Measurements from ENCODE around the gene NAA20.

Gene NAA20

DNA sequence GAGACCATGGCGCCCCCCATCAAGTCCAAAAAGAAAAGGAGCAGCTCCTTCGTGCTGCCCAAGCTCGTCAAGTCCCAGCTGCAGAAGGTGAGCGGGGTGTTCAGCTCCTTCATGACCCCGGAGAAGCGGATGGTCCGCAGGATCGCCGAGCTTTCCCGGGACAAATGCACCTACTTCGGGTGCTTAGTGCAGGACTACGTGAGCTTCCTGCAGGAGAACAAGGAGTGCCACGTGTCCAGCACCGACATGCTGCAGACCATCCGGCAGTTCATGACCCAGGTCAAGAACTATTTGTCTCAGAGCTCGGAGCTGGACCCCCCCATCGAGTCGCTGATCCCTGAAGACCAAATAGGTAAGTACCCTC, 41.7 kb upstream of the NAA20 start:
- Histone ChIP-seq H3K27me3 (ENCODE audit: control insufficient read depth, insufficient read depth, low read length) (no peaks in the 10 kb centered on the region), H3K36me3 (ENCODE audit: insufficient read depth, low read length) (peaks cover 10% of the 10 kb centered on the region), H3K4me2 (ENCODE audit: low read length) (peak overlapping the region; percentile 94), H3K9me3 (replicated peaks; ENCODE audit: low read length) (no peaks in the 10 kb centered on the region), H3K4me1 (ENCODE audit: control insufficient read depth, insufficient read depth, low read length) (peaks cover 33% of the 10 kb centered on the region), H3K4me3 (ENCODE audit: low read length) (peak overlapping the region; percentile 90), H3K9ac (ENCODE audit: low read depth, low read length) (peak overlapping the region; percentile 89)

DNA sequence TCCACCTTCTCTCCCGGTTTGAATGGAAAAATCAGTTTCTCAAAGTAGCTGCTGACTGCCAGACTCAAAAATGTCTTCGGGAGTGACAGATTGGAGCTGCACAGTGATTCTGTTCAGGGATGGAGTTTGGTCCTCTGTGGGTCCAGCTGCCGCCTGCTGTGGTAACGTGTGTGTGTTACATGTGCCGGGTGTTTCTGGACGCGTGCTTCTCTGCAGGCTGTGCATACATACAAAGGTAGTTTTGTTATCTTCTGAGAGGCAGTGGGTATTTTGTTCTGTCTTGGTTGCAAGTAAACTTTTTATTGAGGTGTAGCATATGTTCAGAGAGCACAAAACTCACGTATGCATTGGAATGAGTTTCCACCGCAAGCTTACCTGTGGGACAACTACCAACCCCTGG, 41.3 kb upstream of the NAA20 start:
- Histone ChIP-seq H3K4me3 (ENCODE audit: low read length) (peak overlapping the region; percentile 90), H3K9me3 (replicated peaks; ENCODE audit: low read length) (no peaks in the 10 kb centered on the region), H3K9ac (ENCODE audit: low read depth, low read length) (peak overlapping the region; percentile 89), H3K36me3 (ENCODE audit: insufficient read depth, low read length) (peaks cover 10% of the 10 kb centered on the region), H3K27me3 (ENCODE audit: control insufficient read depth, insufficient read depth, low read length) (no peaks in the 10 kb centered on the region), H3K4me2 (ENCODE audit: low read length) (peak overlapping the region; percentile 94), H3K4me1 (ENCODE audit: control insufficient read depth, insufficient read depth, low read length) (peaks cover 37% of the 10 kb centered on the region)

DNA sequence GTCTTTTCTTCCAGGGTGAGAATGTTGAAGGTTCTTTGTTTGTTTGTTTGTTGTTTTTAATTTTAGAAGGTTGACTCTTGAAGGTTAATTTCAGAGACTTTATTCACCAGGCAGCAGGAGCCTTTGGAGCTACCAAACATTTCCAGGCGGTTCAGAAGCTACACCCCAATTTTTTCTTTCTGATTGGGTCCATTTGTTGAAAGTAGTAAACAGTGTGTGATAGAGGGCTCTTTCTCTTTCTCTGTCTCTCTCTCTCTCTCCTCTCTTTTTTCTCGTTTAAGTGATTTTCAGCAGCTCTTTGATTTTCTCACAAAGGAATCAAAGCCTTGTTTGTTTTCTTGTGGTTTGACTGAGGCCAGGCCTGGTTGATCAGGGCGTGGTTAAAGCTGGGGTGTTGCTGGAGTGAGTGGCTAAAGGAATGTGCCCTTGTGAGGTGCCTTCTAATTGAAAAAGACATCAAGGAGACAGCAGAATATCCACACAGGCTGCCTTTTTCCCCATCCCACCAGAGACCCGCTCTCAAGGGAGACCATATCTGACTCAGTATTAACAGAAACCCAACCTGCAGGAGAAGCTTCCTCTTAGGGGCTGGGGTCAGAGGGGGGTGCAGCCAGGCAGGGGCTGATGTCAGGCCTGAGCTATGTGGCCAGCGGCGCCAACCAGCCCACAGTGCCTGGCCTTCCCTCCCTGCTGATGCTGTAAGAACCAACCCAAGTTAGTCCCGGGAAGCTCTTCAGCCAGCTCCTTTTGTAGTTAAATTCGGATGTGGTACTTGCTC, 40.4 kb upstream of the NAA20 start:
- no peaks in the 10 kb centered on the region for H3K9me3 ChIP-seq (replicated peaks; ENCODE audit: low read length)
- peak overlapping the region; percentile 94 for H3K4me2 ChIP-seq (ENCODE audit: low read length)
- peaks cover 10% of the 10 kb centered on the region for H3K36me3 ChIP-seq (ENCODE audit: insufficient read depth, low read length)
- H3K27me3 ChIP-seq (ENCODE audit: control insufficient read depth, insufficient read depth, low read length) = no peaks in the 10 kb centered on the region
- H3K4me3 ChIP-seq (ENCODE audit: low read length) = peak overlapping the region; percentile 90
- H3K4me1 ChIP-seq (ENCODE audit: control insufficient read depth, insufficient read depth, low read length) = peaks cover 46% of the 10 kb centered on the region
- peak overlapping the region; percentile 89 for H3K9ac ChIP-seq (ENCODE audit: low read depth, low read length)

DNA sequence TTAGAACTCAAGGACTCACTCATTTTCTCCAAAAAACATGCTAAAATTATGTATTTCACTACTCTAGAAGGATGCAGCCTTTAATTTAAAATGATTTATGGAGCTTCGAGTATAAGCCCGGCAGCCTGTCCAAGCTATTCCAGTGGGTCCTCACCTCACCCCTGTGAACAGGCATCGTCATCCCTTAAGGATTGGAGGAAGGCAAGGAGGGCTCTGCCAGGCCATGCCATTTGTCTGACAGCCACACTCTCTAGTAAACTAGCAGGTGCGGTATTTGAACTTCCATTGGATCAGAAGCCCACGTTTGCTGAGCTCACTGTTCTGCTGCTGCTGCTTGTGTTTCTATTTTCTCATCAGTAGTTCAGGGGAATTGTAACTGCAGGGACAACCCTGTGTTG, 39.8 kb upstream of the NAA20 start:
- Histone ChIP-seq H3K4me2 (ENCODE audit: low read length) (peak overlapping the region; percentile 94), H3K36me3 (ENCODE audit: insufficient read depth, low read length) (peaks cover 10% of the 10 kb centered on the region), H3K27me3 (ENCODE audit: control insufficient read depth, insufficient read depth, low read length) (no peaks in the 10 kb centered on the region), H3K4me3 (ENCODE audit: low read length) (peak overlapping the region; percentile 90), H3K4me1 (ENCODE audit: control insufficient read depth, insufficient read depth, low read length) (peaks cover 46% of the 10 kb centered on the region), H3K9me3 (replicated peaks; ENCODE audit: low read length) (no peaks in the 10 kb centered on the region), H3K9ac (ENCODE audit: low read depth, low read length) (peak overlapping the region; percentile 89)

DNA sequence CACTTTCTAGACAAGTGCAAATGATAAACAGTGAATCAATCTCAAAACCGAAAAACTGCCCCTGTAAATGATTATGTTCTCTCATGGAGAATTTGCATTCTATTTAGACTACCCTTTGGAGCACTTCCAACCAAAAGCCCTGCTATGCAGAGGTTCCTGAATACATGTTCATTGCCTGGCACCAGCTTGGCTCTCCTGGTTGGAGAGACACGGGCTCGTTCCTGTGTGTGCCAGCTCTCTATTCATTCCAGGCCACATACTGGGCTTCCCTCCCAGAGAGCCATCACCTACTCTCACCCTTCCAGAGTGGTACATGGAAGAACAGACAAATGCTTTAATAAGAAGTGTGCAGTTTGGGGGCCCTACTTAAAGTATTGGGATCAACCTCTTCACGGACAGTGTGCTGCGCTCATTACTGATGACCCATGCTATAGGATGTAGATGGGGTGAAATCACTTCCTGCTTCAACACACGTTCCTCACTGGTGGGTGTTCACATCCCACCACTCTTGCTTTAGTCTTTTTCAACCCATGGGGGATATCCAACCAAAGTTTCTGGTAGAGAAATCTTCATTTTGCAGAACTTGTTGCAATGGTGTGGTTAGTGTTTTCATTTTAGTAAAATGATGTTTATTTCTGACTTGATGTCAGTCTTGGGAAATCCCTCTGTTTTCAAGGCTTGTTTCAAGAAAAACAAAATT, 38.5 kb upstream of the NAA20 start:
- Histone ChIP-seq H3K4me2 (ENCODE audit: low read length) (peak overlapping the region; percentile 94), H3K9ac (ENCODE audit: low read depth, low read length) (peak overlapping the region; percentile 89), H3K36me3 (ENCODE audit: insufficient read depth, low read length) (peaks cover 15% of the 10 kb centered on the region), H3K9me3 (replicated peaks; ENCODE audit: low read length) (no peaks in the 10 kb centered on the region), H3K27me3 (ENCODE audit: control insufficient read depth, insufficient read depth, low read length) (no peaks in the 10 kb centered on the region), H3K4me3 (ENCODE audit: low read length) (peak overlapping the region; percentile 90), H3K4me1 (ENCODE audit: control insufficient read depth, insufficient read depth, low read length) (peaks cover 44% of the 10 kb centered on the region)

DNA sequence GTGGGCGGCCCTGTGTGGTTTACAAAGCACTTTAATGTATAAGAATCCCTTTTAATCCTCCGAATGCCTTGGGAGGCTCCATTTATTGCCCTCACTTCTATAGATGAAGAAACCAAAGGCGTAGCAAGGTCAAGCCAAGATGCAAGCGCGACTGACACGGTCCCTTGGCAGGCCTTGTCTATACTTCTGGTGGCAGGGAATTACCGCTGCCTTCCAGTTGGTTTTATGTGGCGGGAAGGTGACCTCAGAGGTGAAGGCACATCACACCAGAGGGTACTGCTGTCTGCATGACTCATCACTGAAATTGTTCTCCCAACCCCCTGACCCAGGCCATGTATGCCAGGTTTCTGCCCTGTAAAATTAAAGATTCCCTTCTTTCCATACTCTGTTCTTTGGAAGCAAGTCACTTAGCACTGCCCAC, 36.1 kb upstream of the NAA20 start:
- no peak overlapping the region for H3K4me3 ChIP-seq (ENCODE audit: low read length)
- no peaks in the 10 kb centered on the region for H3K9me3 ChIP-seq (replicated peaks; ENCODE audit: low read length)
- H3K4me1 ChIP-seq (ENCODE audit: control insufficient read depth, insufficient read depth, low read length) = peaks cover 48% of the 10 kb centered on the region
- no peaks in the 10 kb centered on the region for H3K27me3 ChIP-seq (ENCODE audit: control insufficient read depth, insufficient read depth, low read length)
- peak overlapping the region; percentile 22 for H3K4me2 ChIP-seq (ENCODE audit: low read length)
- peaks cover 15% of the 10 kb centered on the region for H3K36me3 ChIP-seq (ENCODE audit: insufficient read depth, low read length)
- H3K9ac ChIP-seq (ENCODE audit: low read depth, low read length) = no peak overlapping the region

DNA sequence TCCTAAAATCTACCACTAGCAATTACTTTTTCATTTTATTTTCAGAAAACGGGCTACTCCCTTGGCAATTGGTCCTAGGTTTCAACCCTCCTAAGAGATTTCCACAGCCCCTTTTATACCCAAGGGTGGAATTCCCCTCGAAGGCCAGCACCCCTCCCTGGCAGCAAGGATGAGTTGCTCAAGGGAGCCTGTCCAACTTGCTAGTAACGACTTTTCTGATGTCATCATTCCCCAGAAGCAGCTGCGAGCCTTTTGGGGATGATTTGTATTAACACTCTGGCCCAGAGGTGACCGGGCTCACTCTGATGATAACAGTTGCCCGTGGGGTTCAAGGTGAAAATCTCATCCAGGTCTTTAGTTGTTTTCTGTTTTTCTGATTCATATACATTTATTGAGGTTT, 30.7 kb upstream of the NAA20 start:
- no peaks in the 10 kb centered on the region for H3K9me3 ChIP-seq (replicated peaks; ENCODE audit: low read length)
- no peaks in the 10 kb centered on the region for H3K27me3 ChIP-seq (ENCODE audit: control insufficient read depth, insufficient read depth, low read length)
- peaks cover 19% of the 10 kb centered on the region for H3K36me3 ChIP-seq (ENCODE audit: insufficient read depth, low read length)
- peak overlapping the region; percentile 47 for H3K9ac ChIP-seq (ENCODE audit: low read depth, low read length)
- peak overlapping the region; percentile 21 for H3K4me3 ChIP-seq (ENCODE audit: low read length)
- H3K4me2 ChIP-seq (ENCODE audit: low read length) = peak overlapping the region; percentile 42
- H3K4me1 ChIP-seq (ENCODE audit: control insufficient read depth, insufficient read depth, low read length) = peaks cover 40% of the 10 kb centered on the region

DNA sequence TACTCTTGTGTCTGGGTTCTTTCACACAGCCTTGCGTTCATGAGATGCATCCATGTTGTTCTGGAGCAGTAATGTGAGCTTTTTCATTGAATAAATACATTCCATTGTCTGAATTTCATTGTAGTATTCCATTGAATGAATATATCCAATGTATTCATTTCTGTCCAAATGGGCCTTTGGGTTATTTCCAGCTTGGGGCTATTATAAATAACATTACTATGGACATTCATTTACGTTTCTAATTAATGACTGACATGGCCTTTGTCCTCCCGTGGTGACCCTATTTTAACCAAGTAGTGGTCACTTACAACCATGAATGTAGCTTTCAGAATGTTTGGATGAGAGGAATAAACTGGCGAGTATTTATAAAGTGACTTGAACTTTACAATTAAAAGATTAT, 30.1 kb upstream of the NAA20 start:
- H3K9ac ChIP-seq (ENCODE audit: low read depth, low read length) = peak overlapping the region; percentile 47

DNA sequence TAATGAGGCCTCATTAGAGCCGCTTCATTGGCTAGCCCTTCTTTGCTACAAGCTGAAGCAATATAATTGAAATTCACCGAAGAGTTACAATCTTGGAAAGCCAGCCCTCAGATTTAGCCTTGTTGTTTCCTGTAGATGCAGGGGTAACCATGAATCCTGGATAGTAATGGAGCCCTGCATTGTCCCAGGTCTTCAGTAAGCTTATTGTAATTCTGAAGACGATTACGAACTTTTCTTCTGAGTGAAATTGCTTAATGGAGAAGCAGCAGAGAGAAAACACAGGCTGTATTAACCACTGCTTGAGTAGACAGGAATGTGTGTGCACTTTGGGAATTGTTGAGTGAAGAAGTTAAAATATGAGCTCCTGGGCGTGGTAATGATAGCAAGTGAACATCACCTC, 26.3 kb upstream of the NAA20 start:
- H3K4me2 ChIP-seq (ENCODE audit: low read length) = no peak overlapping the region
- no peak overlapping the region for H3K9ac ChIP-seq (ENCODE audit: low read depth, low read length)
- no peaks in the 10 kb centered on the region for H3K27me3 ChIP-seq (ENCODE audit: control insufficient read depth, insufficient read depth, low read length)
- H3K36me3 ChIP-seq (ENCODE audit: insufficient read depth, low read length) = peaks cover 25% of the 10 kb centered on the region
- no peaks in the 10 kb centered on the region for H3K9me3 ChIP-seq (replicated peaks; ENCODE audit: low read length)
- H3K4me3 ChIP-seq (ENCODE audit: low read length) = no peak overlapping the region
- H3K4me1 ChIP-seq (ENCODE audit: control insufficient read depth, insufficient read depth, low read length) = peaks cover 63% of the 10 kb centered on the region

More for the DNA sequence above, 30.1 kb upstream of the NAA20 start:
- Histone ChIP-seq H3K4me1 (ENCODE audit: control insufficient read depth, insufficient read depth, low read length) (peaks cover 43% of the 10 kb centered on the region), H3K4me2 (ENCODE audit: low read length) (peak overlapping the region; percentile 42), H3K4me3 (ENCODE audit: low read length) (no peak overlapping the region), H3K36me3 (ENCODE audit: insufficient read depth, low read length) (peaks cover 23% of the 10 kb centered on the region), H3K9me3 (replicated peaks; ENCODE audit: low read length) (no peaks in the 10 kb centered on the region), H3K27me3 (ENCODE audit: control insufficient read depth, insufficient read depth, low read length) (no peaks in the 10 kb centered on the region)

DNA sequence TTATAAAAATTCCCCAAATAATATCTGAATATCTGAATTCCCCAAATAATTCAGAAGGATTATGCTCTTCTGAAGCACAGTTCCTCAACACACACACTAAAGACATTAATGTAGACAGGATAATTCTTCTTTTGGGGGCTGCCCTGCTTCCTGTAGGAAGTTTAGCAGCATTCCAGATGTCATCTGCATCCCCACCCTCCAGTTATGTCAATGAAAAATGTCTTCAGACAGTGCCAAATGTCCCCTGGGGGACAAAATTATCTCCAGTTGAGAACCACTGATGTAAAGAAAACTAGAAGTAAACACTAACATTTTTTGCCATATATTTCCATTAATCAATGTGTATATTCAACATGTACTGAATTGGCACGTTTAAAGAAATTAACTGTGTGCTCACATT, 25.9 kb upstream of the NAA20 start:
- peaks cover 58% of the 10 kb centered on the region for H3K4me1 ChIP-seq (ENCODE audit: control insufficient read depth, insufficient read depth, low read length)
- no peak overlapping the region for H3K4me2 ChIP-seq (ENCODE audit: low read length)
- H3K9me3 ChIP-seq (replicated peaks; ENCODE audit: low read length) = no peaks in the 10 kb centered on the region
- no peaks in the 10 kb centered on the region for H3K27me3 ChIP-seq (ENCODE audit: control insufficient read depth, insufficient read depth, low read length)
- peak overlapping the region; percentile 84 for H3K9ac ChIP-seq (ENCODE audit: low read depth, low read length)
- no peak overlapping the region for H3K4me3 ChIP-seq (ENCODE audit: low read length)
- H3K36me3 ChIP-seq (ENCODE audit: insufficient read depth, low read length) = peaks cover 28% of the 10 kb centered on the region

DNA sequence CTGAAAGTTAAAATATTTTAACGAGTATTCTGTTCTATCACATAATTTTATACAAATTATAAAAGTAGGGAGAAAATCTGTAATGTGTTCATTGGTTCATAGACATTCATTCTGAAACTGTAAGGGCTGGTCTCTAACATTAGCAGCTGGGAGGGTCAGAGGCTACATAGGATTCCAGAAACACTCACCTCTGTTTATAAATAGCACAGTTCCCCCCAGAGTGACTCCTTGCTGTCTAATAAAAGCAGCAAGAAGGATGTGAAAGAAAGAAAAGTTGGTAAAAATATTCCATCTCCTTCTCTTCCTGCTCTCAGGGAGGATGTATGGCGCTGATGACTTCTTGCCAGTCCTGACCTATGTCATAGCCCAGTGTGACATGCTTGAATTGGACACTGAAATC, 25.3 kb upstream of the NAA20 start:
- Histone ChIP-seq H3K36me3 (ENCODE audit: insufficient read depth, low read length) (peaks cover 33% of the 10 kb centered on the region), H3K4me2 (ENCODE audit: low read length) (peak overlapping the region; percentile 74), H3K27me3 (ENCODE audit: control insufficient read depth, insufficient read depth, low read length) (no peaks in the 10 kb centered on the region), H3K4me3 (ENCODE audit: low read length) (peak overlapping the region; percentile 24), H3K9ac (ENCODE audit: low read depth, low read length) (peak overlapping the region; percentile 84), H3K9me3 (replicated peaks; ENCODE audit: low read length) (no peaks in the 10 kb centered on the region), H3K4me1 (ENCODE audit: control insufficient read depth, insufficient read depth, low read length) (peaks cover 53% of the 10 kb centered on the region)

Data from skeletal muscle satellite cell (primary cell).